SK-N-SH (cell line): ENCODE measurements around the gene CHSY1.

Experiments used
- EP300 ChIP-seq, 2 experiments: IDR thresholded peaks; 2 replicates each; pipeline versions ENCODE4 v1.4.0 to v1.6.1; 2012; ENCODE audit warnings: borderline replicate concordance in 1 of 2, low read depth in 1 of 2, low read length in 1 of 2
- EZH2phosphoT487 ChIP-seq: fragments of 200-600 bp; sonication (generic); IDR thresholded peaks from 2 replicates; pipeline ENCODE4 v1.6.1; 2017; ENCODE audit warnings: low read depth, mixed run types, mild to moderate bottlenecking, antibody characterized with exemption, moderate library complexity, borderline replicate concordance
- IRF3 ChIP-seq: fragments of 150-350 bp; IDR thresholded peaks from 2 replicates; pipeline ENCODE4 v1.6.1; 2016; ENCODE audit warnings: mild to moderate bottlenecking, low read depth, low read length
- JUND ChIP-seq: IDR thresholded peaks from 2 replicates; pipeline ENCODE4 v1.4.0; 2012
- MXI1 ChIP-seq: IDR thresholded peaks from 2 replicates; pipeline ENCODE4 v1.6.1; 2012; ENCODE audit warnings: mild to moderate bottlenecking, low read depth, low read length, improper control_type of control experiment
- NFIC ChIP-seq: IDR thresholded peaks from 2 replicates; pipeline ENCODE4 v1.4.0; 2012; ENCODE audit warnings: borderline replicate concordance
- PBX3 ChIP-seq: IDR thresholded peaks from 2 replicates; pipeline ENCODE4; 2012
- RCOR1 ChIP-seq: fragments of 150-350 bp; IDR thresholded peaks from 2 replicates; pipeline ENCODE4 v1.6.1; 2017; ENCODE audit warnings: antibody characterized with exemption, low read length
- RFX5 ChIP-seq: IDR thresholded peaks from 2 replicates; pipeline ENCODE4 v1.6.1; 2012; ENCODE audit warnings: mild to moderate bottlenecking, improper control_type of control experiment, low read length
- SIN3A ChIP-seq: IDR thresholded peaks from 2 replicates; pipeline ENCODE4 v1.6.1; 2012; ENCODE audit warnings: low read depth, mild to moderate bottlenecking, low read length, moderate library complexity, borderline replicate concordance
- TCF12 ChIP-seq: IDR thresholded peaks from 2 replicates; pipeline ENCODE4 v1.4.0; 2012
- YY1 ChIP-seq: IDR thresholded peaks from 2 replicates; pipeline ENCODE4 v1.4.0; 2012; ENCODE audit warnings: low read depth, mild to moderate bottlenecking
- TF ChIP-seq, protein P1 (sequence below): fragments of 200-600 bp; sonication (generic); IDR thresholded peaks from 2 replicates; pipeline ENCODE4 v1.6.1; 2017; ENCODE audit warnings: antibody characterized with exemption, mild to moderate bottlenecking, moderate library complexity

GRCh38 chr15:101255051-101255395 is 3.2 kb upstream of the CHSY1 start:
- TF ChIP-seq, protein P1, sequence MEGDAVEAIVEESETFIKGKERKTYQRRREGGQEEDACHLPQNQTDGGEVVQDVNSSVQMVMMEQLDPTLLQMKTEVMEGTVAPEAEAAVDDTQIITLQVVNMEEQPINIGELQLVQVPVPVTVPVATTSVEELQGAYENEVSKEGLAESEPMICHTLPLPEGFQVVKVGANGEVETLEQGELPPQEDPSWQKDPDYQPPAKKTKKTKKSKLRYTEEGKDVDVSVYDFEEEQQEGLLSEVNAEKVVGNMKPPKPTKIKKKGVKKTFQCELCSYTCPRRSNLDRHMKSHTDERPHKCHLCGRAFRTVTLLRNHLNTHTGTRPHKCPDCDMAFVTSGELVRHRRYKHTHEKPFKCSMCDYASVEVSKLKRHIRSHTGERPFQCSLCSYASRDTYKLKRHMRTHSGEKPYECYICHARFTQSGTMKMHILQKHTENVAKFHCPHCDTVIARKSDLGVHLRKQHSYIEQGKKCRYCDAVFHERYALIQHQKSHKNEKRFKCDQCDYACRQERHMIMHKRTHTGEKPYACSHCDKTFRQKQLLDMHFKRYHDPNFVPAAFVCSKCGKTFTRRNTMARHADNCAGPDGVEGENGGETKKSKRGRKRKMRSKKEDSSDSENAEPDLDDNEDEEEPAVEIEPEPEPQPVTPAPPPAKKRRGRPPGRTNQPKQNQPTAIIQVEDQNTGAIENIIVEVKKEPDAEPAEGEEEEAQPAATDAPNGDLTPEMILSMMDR: no peak
- TF ChIP-seq RFX5 (no peak), YY1 (no peak), EP300 (IDR thresholded peaks at IDR 0.05; ENCODE audit: borderline replicate concordance in 1 of 2, low read depth in 1 of 2, low read length in 1 of 2) (no peak), NFIC (no peak), JUND (no peak), MXI1 (no peak), SIN3A (no peak), EZH2phosphoT487 (no peak), PBX3 (no peak), RCOR1 (no peak), TCF12 (no peak), IRF3 (no peak)
